ENCODE results near the gene FAM43A.

Gene FAM43A

GRCh38 chr3:194676471-194676870 lies 9.2 kb upstream of the FAM43A start:
- DNase-seq: no peak

GRCh38 chr3:194680888-194681615 lies 4.6 kb upstream of the FAM43A start:
- no peak for DNase-seq

- no peak for DNase-seq
Measured at GRCh38 chr3:194682189-194682693, 3.4 kb upstream of the FAM43A start.

GRCh38 chr3:194682694-194683310 lies 2.9 kb upstream of the FAM43A start:
- DNase-seq: peak; percentile 91

- no peak for DNase-seq
Measured at GRCh38 chr3:194683380-194683779, 2.3 kb upstream of the FAM43A start.

GRCh38 chr3:194685065-194685717 lies 492 bp upstream of the FAM43A start:
- DNase-seq: no peak

- no peak for DNase-seq
Measured at GRCh38 chr3:194686414-194686815, 732 bp downstream of the FAM43A start.

- peak; percentile 33 for DNase-seq
Measured at GRCh38 chr3:194686816-194687637, 1.3 kb downstream of the FAM43A start.

- DNase-seq: peak; percentile 43
Measured at GRCh38 chr3:194687638-194688199, 2.0 kb downstream of the FAM43A start.

GRCh38 chr3:194688200-194688740 lies 2.6 kb downstream of the FAM43A start:
- no peak for DNase-seq

- DNase-seq: no peak
Measured at GRCh38 chr3:194688946-194689345, 3.3 kb downstream of the FAM43A start.

- no peak for DNase-seq
Measured at GRCh38 chr3:194689493-194689944, 3.8 kb downstream of the FAM43A start.

GRCh38 chr3:194690501-194691372 lies 5.1 kb downstream of the FAM43A start:
- DNase-seq: peak; percentile 51

GRCh38 chr3:194691481-194692283 lies 6.0 kb downstream of the FAM43A start:
- peak; percentile 53 for DNase-seq

- no peak for DNase-seq
Measured at GRCh38 chr3:194696702-194697101, 11.0 kb downstream of the FAM43A start.

GRCh38 chr3:194702545-194702944 lies 16.9 kb downstream of the FAM43A start:
- DNase-seq: no peak

- no peak for DNase-seq
Measured at GRCh38 chr3:194705227-194705626, 19.5 kb downstream of the FAM43A start.

GRCh38 chr3:194705761-194706160 lies 20.1 kb downstream of the FAM43A start:
- no peak for DNase-seq

GRCh38 chr3:194707147-194707540 lies 21.5 kb downstream of the FAM43A start:
- DNase-seq: no peak

GRCh38 chr3:194711286-194711685 lies 25.6 kb downstream of the FAM43A start:
- no peak for DNase-seq

Measured in NCI-H345 (cell line).